Hepatocyte (in vitro differentiated cells): ENCODE measurements around the gene PTPN9. TPM values are rescaled to one million over a fixed set of nuclear protein-coding genes. Genes with fewer than 3 reads are reported as not detected.
"Not testable (repeated sequence)": the region's sequence is repeated elsewhere in the genome, so short reads cannot be mapped to it uniquely, and the experiment has no call there.

Experiments
- DNase-seq: peaks from one replicate; pipeline ENCODE4 v3.0.0-alpha.2; 2016; ENCODE audit warnings: low spot score
- H2AFZ ChIP-seq: fragments of 200-600 bp; sonication (generic); 2 replicates; pipeline ENCODE4 v1.6.0; 2016; ENCODE audit warnings: antibody characterized with exemption, mild to moderate bottlenecking
- H3K27ac ChIP-seq: fragments of 200-600 bp; sonication (generic); 2 replicates; pipeline ENCODE4 v1.5.1; 2016; ENCODE audit warnings: mild to moderate bottlenecking
- H3K27me3 ChIP-seq: fragments of 200-600 bp; sonication (generic); 2 replicates; pipeline ENCODE4 v1.6.1; 2016
- H3K36me3 ChIP-seq: fragments of 200-600 bp; sonication (generic); replicated peaks from 2 replicates; pipeline ENCODE4 v1.5.1; 2016; ENCODE audit warnings: low read depth; ENCODE audit not compliant: insufficient read depth
- H3K4me1 ChIP-seq: fragments of 200-600 bp; sonication (generic); 2 replicates; pipeline ENCODE4 v1.5.1; 2016; ENCODE audit warnings: mild to moderate bottlenecking, moderate library complexity; ENCODE audit not compliant: insufficient read depth
- H3K4me2 ChIP-seq: fragments of 200-600 bp; sonication (generic); 2 replicates; pipeline ENCODE4 v1.6.0; 2016
- H3K4me3 ChIP-seq: fragments of 200-600 bp; sonication (generic); 2 replicates; pipeline ENCODE4 v1.5.1; 2016; ENCODE audit warnings: mild to moderate bottlenecking
- H3K79me2 ChIP-seq: fragments of 200-600 bp; sonication (generic); 2 replicates; pipeline ENCODE4 v1.6.0; 2017; ENCODE audit warnings: mild to moderate bottlenecking
- H3K9me2 ChIP-seq: fragments of 200-600 bp; sonication (generic); replicated peaks from 2 replicates; pipeline ENCODE4 v1.6.0; 2017; ENCODE audit warnings: mild to moderate bottlenecking; ENCODE audit not compliant: insufficient read depth
- H3K9me3 ChIP-seq: fragments of 200-600 bp; sonication (generic); 2 replicates; pipeline ENCODE4 v1.5.1; 2016; ENCODE audit warnings: low read depth, mild to moderate bottlenecking
- H4K20me1 ChIP-seq: fragments of 200-600 bp; sonication (generic); 2 replicates; pipeline ENCODE4 v1.6.0; 2016; ENCODE audit warnings: mild to moderate bottlenecking; ENCODE audit not compliant: insufficient read depth, poor library complexity, severe bottlenecking
- CTCF ChIP-seq: fragments of 200-600 bp; sonication (generic); IDR thresholded peaks from 2 replicates; pipeline ENCODE4 v1.5.1; 2016; ENCODE audit warnings: antibody characterized with exemption, mild to moderate bottlenecking; ENCODE audit not compliant: poor library complexity
- EZH2 ChIP-seq: fragments of 200-600 bp; sonication (generic); IDR thresholded peaks from 2 replicates; pipeline ENCODE4 v1.6.1; 2016; ENCODE audit warnings: antibody characterized with exemption, mild to moderate bottlenecking, borderline replicate concordance
- EZH2phosphoT487 ChIP-seq: fragments of 200-600 bp; sonication (generic); IDR thresholded peaks from one replicate; pipeline ENCODE4 v1.6.1; 2018; ENCODE audit warnings: antibody characterized with exemption, mild to moderate bottlenecking, low read depth, moderate library complexity; ENCODE audit not compliant: unreplicated experiment, severe bottlenecking
- whole genome bisulfite sequencing: methylation state at CpG from one replicate; pipeline ENCODE4 v1.1.6; 2016; ENCODE audit warnings: low lambda C conversion rate; ENCODE audit errors: missing lambda C conversion rate; 5-methylcytosine and 5-hydroxymethylcytosine counted together
- polyA plus RNA-seq: library from polyadenylated mRNA; unstranded; fragments of >200 nt; fragmentation: Nextera tagmentation; extraction: Ambion mirVana; gene quantifications from 2 replicates; pipeline ENCODE4 v1.2.1, GENCODE V29; 2016
- total RNA-seq: library from RNA; depleted of rRNA; stranded (reverse); fragments of >200 nt; gene quantifications from 2 replicates; pipeline ENCODE4 v1.2.3, GENCODE V29; 2014

The PTPN9 gene
- total and polyA plus RNA-seq, 2 experiments from 2014 or later, result 23.3 to 24.0 TPM

GRCh38 chr15:75443972-75444453 lies 135.1 kb downstream of the PTPN9 start:
- not testable (repeated sequence) for H3K27me3 ChIP-seq, H3K4me2 ChIP-seq, H3K36me3 ChIP-seq, H2AFZ ChIP-seq, H3K4me1 ChIP-seq, DNase-seq, H3K9me3 ChIP-seq, H3K4me3 ChIP-seq, H3K9me2 ChIP-seq, H3K27ac ChIP-seq
- Histone ChIP-seq H4K20me1 (peaks cover 68% of the 10 kb centered on the region), H3K79me2 (peaks cover 100% of the 10 kb centered on the region)
- 86% methylated on average over 8 of the region's 8 CpGs for WGBS

- H2AFZ ChIP-seq, result no peak overlapping the region
- no peak overlapping the region for H3K27ac ChIP-seq
- no peak for TF ChIP-seq CTCF
- TF ChIP-seq EZH2phosphoT487, result no peak
- no peak for TF ChIP-seq EZH2
- 91% methylated on average over 4 of the region's 4 CpGs for WGBS
- no peak overlapping the region for H3K4me2 ChIP-seq
- peaks cover 71% of the 10 kb centered on the region for H4K20me1 ChIP-seq
- no peaks in the 10 kb centered on the region for H3K9me3 ChIP-seq
- no peaks in the 10 kb centered on the region for H3K27me3 ChIP-seq
- no peaks in the 10 kb centered on the region for H3K9me2 ChIP-seq
- peaks cover 100% of the 10 kb centered on the region for H3K79me2 ChIP-seq
- no peaks in the 10 kb centered on the region for H3K36me3 ChIP-seq
- H3K4me1 ChIP-seq, result no peaks in the 10 kb centered on the region
- H3K4me3 ChIP-seq, result no peak overlapping the region
- no peak for DNase-seq
These were observed 141.4 kb downstream of the PTPN9 start for GRCh38 chr15:75437721-75438120.

GRCh38 chr15:75436881-75437280 lies 142.2 kb downstream of the PTPN9 start:
- Histone ChIP-seq H2AFZ (no peak overlapping the region), H3K4me2 (no peak overlapping the region), H3K9me3 (no peaks in the 10 kb centered on the region), H3K36me3 (no peaks in the 10 kb centered on the region), H3K4me3 (no peak overlapping the region), H3K9me2 (no peaks in the 10 kb centered on the region), H4K20me1 (peaks cover 73% of the 10 kb centered on the region), H3K4me1 (no peaks in the 10 kb centered on the region), H3K27me3 (no peaks in the 10 kb centered on the region), H3K79me2 (peaks cover 100% of the 10 kb centered on the region), H3K27ac (peak overlapping the region; percentile 27)
- WGBS, result 88% methylated on average over 5 of the region's 5 CpGs
- no peak for DNase-seq
- no peak for TF ChIP-seq EZH2phosphoT487
- TF ChIP-seq CTCF, result no peak
- TF ChIP-seq EZH2, result no peak

- H4K20me1 ChIP-seq, result peaks cover 44% of the 10 kb centered on the region
- H3K9me2 ChIP-seq, result no peaks in the 10 kb centered on the region
- no peak overlapping the region for H3K4me2 ChIP-seq
- peaks cover 98% of the 10 kb centered on the region for H3K79me2 ChIP-seq
- H2AFZ ChIP-seq, result no peak overlapping the region
- H3K27ac ChIP-seq, result no peak overlapping the region
- H3K36me3 ChIP-seq, result no peaks in the 10 kb centered on the region
- H3K9me3 ChIP-seq, result no peaks in the 10 kb centered on the region
- H3K4me3 ChIP-seq, result no peak overlapping the region
- DNase-seq, result no peak
- no peaks in the 10 kb centered on the region for H3K27me3 ChIP-seq
- TF ChIP-seq CTCF (no peak), EZH2 (no peak), EZH2phosphoT487 (no peak)
- WGBS, result 42% methylated on average over 1 of the region's 1 CpG
- H3K4me1 ChIP-seq, result no peaks in the 10 kb centered on the region
These were observed 147.4 kb downstream of the PTPN9 start for GRCh38 chr15:75431682-75432081.
